ENCODE data around the gene CDK5R1. TPM values are rescaled to one million over a fixed set of nuclear protein-coding genes. Genes with fewer than 3 reads are reported as not detected.
A peak's percentile ranks its signal among the peaks of the same experiment; 100 is the strongest.

CDK5R1 gene
- total RNA-seq, 3 donors from 2014 or later (not counting 1 experiment from before 2014, with no cell fraction given), result 3.7 to 12.3 (median 7.4) TPM

DNA sequence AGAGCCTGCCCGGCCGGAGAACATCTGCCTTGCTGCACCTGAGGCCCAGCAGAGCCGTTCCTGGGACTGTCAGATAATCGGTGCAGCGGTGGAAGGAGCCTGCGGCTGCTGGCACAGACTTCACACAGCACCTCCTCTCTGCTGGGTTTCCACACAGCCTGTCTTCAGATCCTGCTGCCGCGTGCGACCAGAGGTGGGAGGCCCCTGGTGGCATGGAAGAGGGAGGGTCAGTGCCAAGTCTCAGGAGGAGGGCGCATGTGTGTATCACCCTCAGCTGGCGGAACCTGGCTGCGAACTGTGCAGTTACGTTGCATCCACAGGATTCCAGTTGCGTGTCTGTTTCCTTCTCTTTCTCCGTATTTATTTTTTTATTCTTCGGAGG lies 3.3 kb downstream of the CDK5R1 start:
- Mint-ChIP-seq H3K9me3 (no peaks in the 10 kb centered on the region), H3K27me3 (ENCODE audit: low read depth in 2 of 2) (no peaks in the 10 kb centered on the region), H3K27ac (no peak overlapping the region), H3K4me1 (peaks cover 64% of the 10 kb centered on the region in 2 donors), H3K36me3 (no peaks in the 10 kb centered on the region), H3K4me3 (peak overlapping the region; percentile 28)
- intact Hi-C loops (cut with micrococcal nuclease), result no loop called here
- peaks cover 75% of the 10 kb centered on the region for H3K4me1 ChIP-seq (ENCODE audit: control insufficient read depth, insufficient read depth, low read length)
- 81% methylated on average over 16 of the region's 16 CpGs for WGBS (ENCODE audit: insufficient coverage)
- TF ChIP-seq, protein P1, sequence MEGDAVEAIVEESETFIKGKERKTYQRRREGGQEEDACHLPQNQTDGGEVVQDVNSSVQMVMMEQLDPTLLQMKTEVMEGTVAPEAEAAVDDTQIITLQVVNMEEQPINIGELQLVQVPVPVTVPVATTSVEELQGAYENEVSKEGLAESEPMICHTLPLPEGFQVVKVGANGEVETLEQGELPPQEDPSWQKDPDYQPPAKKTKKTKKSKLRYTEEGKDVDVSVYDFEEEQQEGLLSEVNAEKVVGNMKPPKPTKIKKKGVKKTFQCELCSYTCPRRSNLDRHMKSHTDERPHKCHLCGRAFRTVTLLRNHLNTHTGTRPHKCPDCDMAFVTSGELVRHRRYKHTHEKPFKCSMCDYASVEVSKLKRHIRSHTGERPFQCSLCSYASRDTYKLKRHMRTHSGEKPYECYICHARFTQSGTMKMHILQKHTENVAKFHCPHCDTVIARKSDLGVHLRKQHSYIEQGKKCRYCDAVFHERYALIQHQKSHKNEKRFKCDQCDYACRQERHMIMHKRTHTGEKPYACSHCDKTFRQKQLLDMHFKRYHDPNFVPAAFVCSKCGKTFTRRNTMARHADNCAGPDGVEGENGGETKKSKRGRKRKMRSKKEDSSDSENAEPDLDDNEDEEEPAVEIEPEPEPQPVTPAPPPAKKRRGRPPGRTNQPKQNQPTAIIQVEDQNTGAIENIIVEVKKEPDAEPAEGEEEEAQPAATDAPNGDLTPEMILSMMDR (IDR thresholded peaks at IDR 0.05), result no peak
- ATAC-seq (no peak), DNase-seq (peak in 1 of 2 donors; percentile 42)
- H3K27me3 ChIP-seq (ENCODE audit: control insufficient read depth, insufficient read depth, low read length), result no peaks in the 10 kb centered on the region
- H3K36me3 ChIP-seq (ENCODE audit: control insufficient read depth, insufficient read depth, low read length), result peaks cover 26% of the 10 kb centered on the region
- H3K9me3 ChIP-seq (ENCODE audit: control insufficient read depth, insufficient read depth, low read length), result no peaks in the 10 kb centered on the region
- no peak overlapping the region for H3K27ac ChIP-seq (ENCODE audit: low read length)
- no peak overlapping the region for H3K4me3 ChIP-seq (ENCODE audit: low read length)

- TF ChIP-seq, protein P1 (IDR thresholded peaks at IDR 0.05), result no peak
- WGBS (ENCODE audit: insufficient coverage), result 77% methylated on average over 21 of the region's 21 CpGs
- Histone ChIP-seq H3K9me3 (ENCODE audit: control insufficient read depth, insufficient read depth, low read length) (no peaks in the 10 kb centered on the region), H3K36me3 (ENCODE audit: control insufficient read depth, insufficient read depth, low read length) (peaks cover 26% of the 10 kb centered on the region), H3K4me1 (ENCODE audit: control insufficient read depth, insufficient read depth, low read length) (peaks cover 81% of the 10 kb centered on the region), H3K27ac (ENCODE audit: low read length) (peak overlapping the region; percentile 27), H3K27me3 (ENCODE audit: control insufficient read depth, insufficient read depth, low read length) (no peaks in the 10 kb centered on the region), H3K4me3 (ENCODE audit: low read length) (no peak overlapping the region)
- no peak for ATAC-seq
- Mint-ChIP-seq H3K4me1 (peaks cover 58 to 59% of the 10 kb centered on the region in 2 donors), H3K36me3 (no peaks in the 10 kb centered on the region), H3K4me3 (peak overlapping the region; percentile 71), H3K9me3 (no peaks in the 10 kb centered on the region), H3K27ac (peak overlapping the region; percentile 68 to 82), H3K27me3 (ENCODE audit: low read depth in 2 of 2) (no peaks in the 10 kb centered on the region)
- intact Hi-C loops (cut with micrococcal nuclease), result no loop called here
- DNase-seq, result peak in 1 of 2 donors; percentile 57
These were observed 4.8 kb downstream of the CDK5R1 start for GRCh38 chr17:32491371-32492263.

- peak overlapping the region; percentile 25 for H3K27ac ChIP-seq (ENCODE audit: low read length)
These were observed 5.4 kb downstream of the CDK5R1 start for GRCh38 chr17:32492264-32492589.

More at GRCh38 chr17:32492264-32492589, 5.4 kb downstream of the CDK5R1 start:
- Histone ChIP-seq H3K4me1 (ENCODE audit: control insufficient read depth, insufficient read depth, low read length) (peaks cover 81% of the 10 kb centered on the region), H3K27me3 (ENCODE audit: control insufficient read depth, insufficient read depth, low read length) (no peaks in the 10 kb centered on the region), H3K36me3 (ENCODE audit: control insufficient read depth, insufficient read depth, low read length) (peaks cover 26% of the 10 kb centered on the region), H3K4me3 (ENCODE audit: low read length) (no peak overlapping the region), H3K9me3 (ENCODE audit: control insufficient read depth, insufficient read depth, low read length) (no peaks in the 10 kb centered on the region)
- Mint-ChIP-seq H3K36me3 (no peaks in the 10 kb centered on the region), H3K4me3 (peak overlapping the region; percentile 71), H3K9me3 (no peaks in the 10 kb centered on the region), H3K4me1 (peaks cover 58 to 63% of the 10 kb centered on the region in 2 donors), H3K27me3 (ENCODE audit: low read depth in 2 of 2) (no peaks in the 10 kb centered on the region), H3K27ac (peak overlapping the region; percentile 68 to 82)
- no peak for DNase-seq
- TF ChIP-seq, protein P1 (IDR thresholded peaks at IDR 0.05), result no peak
- 61% methylated on average over 4 of the region's 4 CpGs for WGBS (ENCODE audit: insufficient coverage)
- intact Hi-C loops (cut with micrococcal nuclease), result no loop called here
- no peak for ATAC-seq

Data from natural killer cell (primary cell).